Endothelial cell of umbilical vein (primary cell): ENCODE data around the gene TPRG1L. TPM values are rescaled to one million over a fixed set of nuclear protein-coding genes. Genes with fewer than 3 reads are reported as not detected.

Experiments
- BruUV-seq: library from RNA; stranded (reverse); fragments of 400-500 nt; replicated peaks from 2 replicates; lab custom pipeline; 2021; lab: Mats Ljungman, UMichigan
- CTCF ChIA-PET: fragments of 300-600, 350-600 bp; sonication (Branson Sonifier 250); formaldehyde crosslinking; loops from one replicate; lab custom pipeline; 2021; ENCODE audit warnings: antibody characterized with exemption, inconsistent platforms; lab: Charles Lee
- POLR2A ChIA-PET: fragments of 300-600, 350-600 bp; sonication (Branson Sonifier 250); formaldehyde crosslinking; loops from one replicate; lab custom pipeline; 2021; ENCODE audit warnings: antibody characterized with exemption, inconsistent platforms; lab: Charles Lee
- DNase-seq: peaks from one replicate; pipeline ENCODE4 v3.0.0-alpha.2; 2011; ENCODE audit warnings: low read depth, low spot score
- FAIRE-seq: peaks from 2 replicates; lab custom pipeline; 2011; peaks lifted over from hg19 to GRCh38; lab: Jason Lieb, UNC
- H2AFZ ChIP-seq: 2 replicates; pipeline ENCODE4 v1.6.0; 2012; ENCODE audit warnings: low read depth, low read length, control low read depth, inconsistent platforms
- H3K27ac ChIP-seq: 2 replicates; pipeline ENCODE4 v1.5.1; 2011; ENCODE audit warnings: low read depth, mild to moderate bottlenecking, control low read depth, low read length, moderate library complexity; ENCODE audit not compliant: insufficient read depth
- H3K27me3 ChIP-seq, 2 experiments: 2 replicates each; pipeline versions ENCODE4 v1.6.0 to v1.6.1; 2011; ENCODE audit warnings: low read length in 2 of 2, mixed read lengths in 1 of 2; ENCODE audit not compliant: control insufficient read depth in 2 of 2, insufficient read depth in 2 of 2
- H3K36me3 ChIP-seq, 2 experiments: 2 replicates in 1 of 2; 3 replicates in 1 of 2; pipeline ENCODE4 v1.5.1; 2011; ENCODE audit warnings: low read length in 2 of 2, mild to moderate bottlenecking in 1 of 2, moderate library complexity in 1 of 2; ENCODE audit not compliant: control insufficient read depth in 2 of 2, insufficient read depth in 2 of 2; ENCODE audit errors: extremely low read depth in 1 of 2
- H3K4me1 ChIP-seq: 3 replicates; pipeline ENCODE4 v1.5.1; 2011; ENCODE audit warnings: mild to moderate bottlenecking, low read length; ENCODE audit not compliant: control insufficient read depth, insufficient read depth; ENCODE audit errors: extremely low read depth
- H3K4me2 ChIP-seq: 2 replicates; pipeline ENCODE4 v1.6.1; 2011; ENCODE audit warnings: low read length, control low read depth, mixed read lengths; ENCODE audit not compliant: insufficient read depth
- H3K4me3 ChIP-seq, 3 experiments: fragments of 200-600 bp in 1 of 3; sonication (generic), shearing (Covaris generic) in 1 of 3; replicated peaks in 1 of 3; 2 replicates each; pipeline ENCODE4 v1.5.1; 2011 to 2016; ENCODE audit warnings: control low read depth in 3 of 3, low read length in 3 of 3, mild to moderate bottlenecking in 2 of 3, inconsistent platforms in 1 of 3, low read depth in 1 of 3, moderate library complexity in 1 of 3; ENCODE audit not compliant: insufficient read depth in 1 of 3
- H3K79me2 ChIP-seq: 2 replicates; pipeline ENCODE4 v1.6.0; 2012; ENCODE audit warnings: low read length, inconsistent platforms; ENCODE audit not compliant: control insufficient read depth, insufficient read depth
- H3K9ac ChIP-seq: replicated peaks from 2 replicates; pipeline ENCODE3; 2011; ENCODE audit warnings: low read length, control low read depth; ENCODE audit not compliant: insufficient read depth; ENCODE audit errors: extremely low read depth
- H3K9me1 ChIP-seq: replicated peaks from 3 replicates; pipeline ENCODE4 v1.6.0; 2011; ENCODE audit warnings: mild to moderate bottlenecking, low read length; ENCODE audit not compliant: control insufficient read depth, insufficient read depth; ENCODE audit errors: extremely low read depth
- H3K9me3 ChIP-seq: replicated peaks from 2 replicates; pipeline ENCODE4 v1.5.1; 2012; ENCODE audit warnings: low read length, inconsistent platforms; ENCODE audit not compliant: control insufficient read depth, insufficient read depth
- H4K20me1 ChIP-seq: replicated peaks from 2 replicates; pipeline ENCODE3; 2011; ENCODE audit warnings: mild to moderate bottlenecking, low read length; ENCODE audit not compliant: control insufficient read depth, insufficient read depth; ENCODE audit errors: extremely low read depth
- EZH2 ChIP-seq: IDR thresholded peaks from 2 replicates; pipeline ENCODE4 v1.6.1; 2012; ENCODE audit warnings: borderline replicate concordance, low read depth, mild to moderate bottlenecking, moderate library complexity, low read length, inconsistent platforms; ENCODE audit not compliant: severe bottlenecking
- FOS ChIP-seq: IDR thresholded peaks from 2 replicates; pipeline ENCODE4 v1.6.1; 2011; ENCODE audit warnings: mild to moderate bottlenecking, low read length, moderate library complexity, borderline replicate concordance; ENCODE audit not compliant: insufficient read depth
- GATA2 ChIP-seq: IDR thresholded peaks from 2 replicates; pipeline ENCODE4 v1.7.0; 2011; ENCODE audit warnings: low read depth, mild to moderate bottlenecking, moderate library complexity, mixed read lengths, low read length; ENCODE audit not compliant: insufficient read length, insufficient read depth
- JUN ChIP-seq: IDR thresholded peaks from 2 replicates; pipeline ENCODE4 v1.6.1; 2011; ENCODE audit warnings: borderline replicate concordance, low read depth; ENCODE audit not compliant: insufficient read length, insufficient read depth
- MAX ChIP-seq: IDR thresholded peaks from 2 replicates; pipeline ENCODE4 v1.6.1; 2011; ENCODE audit not compliant: insufficient read depth, insufficient read length
- POLR2AphosphoS5 ChIP-seq: IDR thresholded peaks from 2 replicates; pipeline ENCODE4 v1.6.1; 2012; ENCODE audit warnings: low read depth, mild to moderate bottlenecking, control low read depth, low read length, moderate library complexity; ENCODE audit not compliant: insufficient read depth
- dilution Hi-C: fragments of 300-500 bp; cut with MboI; formaldehyde crosslinking; loops from one replicate; pipeline ENCODE4 v1.15.0; 2019; ENCODE audit warnings: low sequenced_read_pairs; ENCODE audit not compliant: extremely low pct_ligation_motif_present
- intact Hi-C: fragments of 100-400 bp; cut with micrococcal nuclease; formaldehyde crosslinking; loops from one replicate; pipeline ENCODE4 v1.10.0; 2022
- polyA plus RNA-seq, 4 experiments: library from polyadenylated mRNA; depleted of rRNA in 3 of 4; stranded (reverse) in 3 of 4; unstranded in 1 of 4; fragments of >200 nt; gene quantifications; 2 replicates each; pipeline versions ENCODE4 v1.2.1 to v1.2.3, GENCODE V29; 2011 to 2012; ENCODE audit warnings: missing spikeins in 1 of 4
- total RNA-seq: library from RNA; stranded (reverse); gene quantifications from 2 replicates; pipeline ENCODE4 v1.2.3, GENCODE V29; 2021
- TF ChIP-seq, protein P1 (sequence below), 2 donors: IDR thresholded peaks; 1 replicate in 1 of 2; 2 replicates in 1 of 2; pipeline ENCODE4 v1.5.1; 2011; ENCODE audit warnings: low read length in 2 of 2, mild to moderate bottlenecking in 2 of 2, moderate library complexity in 2 of 2, control low read depth in 1 of 2, inconsistent platforms in 1 of 2, low read depth in 1 of 2; ENCODE audit not compliant: insufficient read depth in 1 of 2; ENCODE audit errors: extremely low read depth in 1 of 2

TPRG1L gene
- total and polyA plus RNA-seq, 2 donors (not counting 3 experiments of a cell fraction or from before 2014, with no cell fraction given) = 52.3 to 53.8 TPM

- CTCF ChIA-PET = interaction anchor here (1.4 to 1.6 kb wide), 2 partner anchors 9 to 37 kb away, joined by 3 read pairs; no protein-coding TSS in a partner anchor
- H3K27me3 ChIP-seq = peaks cover 14 to 37% of the 10 kb centered on the region in 2 experiments
Measured at GRCh38 chr1:3657578-3658230, 32.9 kb downstream of the TPRG1L start.

DNA sequence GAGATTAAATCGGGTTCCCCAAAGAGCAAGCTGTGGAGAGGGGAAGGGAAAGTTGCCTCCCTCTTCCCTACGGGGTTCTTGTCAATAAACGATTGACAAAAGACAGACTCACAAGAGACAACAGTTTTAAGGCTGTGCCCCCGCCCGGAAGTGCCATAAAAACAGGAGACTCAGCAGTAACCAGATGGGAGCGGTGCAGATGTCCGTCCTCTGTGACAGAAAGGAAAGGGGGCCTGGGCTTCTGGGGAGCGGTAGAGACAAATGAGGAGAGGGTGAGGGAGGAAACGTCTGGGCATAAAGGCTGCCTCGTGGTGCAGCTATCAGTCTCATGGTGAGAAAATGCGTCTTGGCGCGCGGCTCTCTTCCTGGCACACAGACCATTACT is 33.4 kb downstream of the TPRG1L start:
- no peaks in the 10 kb centered on the region for H3K9me1 ChIP-seq
- no peaks in the 10 kb centered on the region for H3K4me1 ChIP-seq
- TF ChIP-seq JUN = no peak
- no peak for TF ChIP-seq POLR2AphosphoS5
- TF ChIP-seq GATA2 = no peak
- no peak for TF ChIP-seq EZH2
- no peak for TF ChIP-seq MAX
- TF ChIP-seq FOS = no peak
- TF ChIP-seq, protein P1, sequence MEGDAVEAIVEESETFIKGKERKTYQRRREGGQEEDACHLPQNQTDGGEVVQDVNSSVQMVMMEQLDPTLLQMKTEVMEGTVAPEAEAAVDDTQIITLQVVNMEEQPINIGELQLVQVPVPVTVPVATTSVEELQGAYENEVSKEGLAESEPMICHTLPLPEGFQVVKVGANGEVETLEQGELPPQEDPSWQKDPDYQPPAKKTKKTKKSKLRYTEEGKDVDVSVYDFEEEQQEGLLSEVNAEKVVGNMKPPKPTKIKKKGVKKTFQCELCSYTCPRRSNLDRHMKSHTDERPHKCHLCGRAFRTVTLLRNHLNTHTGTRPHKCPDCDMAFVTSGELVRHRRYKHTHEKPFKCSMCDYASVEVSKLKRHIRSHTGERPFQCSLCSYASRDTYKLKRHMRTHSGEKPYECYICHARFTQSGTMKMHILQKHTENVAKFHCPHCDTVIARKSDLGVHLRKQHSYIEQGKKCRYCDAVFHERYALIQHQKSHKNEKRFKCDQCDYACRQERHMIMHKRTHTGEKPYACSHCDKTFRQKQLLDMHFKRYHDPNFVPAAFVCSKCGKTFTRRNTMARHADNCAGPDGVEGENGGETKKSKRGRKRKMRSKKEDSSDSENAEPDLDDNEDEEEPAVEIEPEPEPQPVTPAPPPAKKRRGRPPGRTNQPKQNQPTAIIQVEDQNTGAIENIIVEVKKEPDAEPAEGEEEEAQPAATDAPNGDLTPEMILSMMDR (IDR thresholded peaks at IDR 0.05; ENCODE audit: extremely low read depth in 1 of 2, insufficient read depth in 1 of 2, low read depth in 1 of 2, low read length in 2 of 2) = no peak
- no peaks in the 10 kb centered on the region for H3K9me3 ChIP-seq
- DNase-seq (no peak), FAIRE-seq (no peak)
- no peak overlapping the region for H2AFZ ChIP-seq
- ChIA-PET CTCF (interaction anchor here (1.4 to 1.6 kb wide), 2 partner anchors 10 to 38 kb away, joined by 3 read pairs; no protein-coding TSS in a partner anchor), POLR2A (no interaction called here)
- dilution Hi-C loops = no loop called here
- no peak overlapping the region for H3K27ac ChIP-seq
- no peaks in the 10 kb centered on the region for H3K36me3 ChIP-seq
- no peaks in the 10 kb centered on the region for H4K20me1 ChIP-seq
- H3K27me3 ChIP-seq = peaks cover 11 to 32% of the 10 kb centered on the region in 2 experiments
- H3K4me3 ChIP-seq = no peak overlapping the region
- no peak overlapping the region for H3K9ac ChIP-seq
- H3K4me2 ChIP-seq = no peak overlapping the region
- no peaks in the 10 kb centered on the region for H3K79me2 ChIP-seq
- BruUV-seq = no TSS peak
- intact Hi-C loops = no loop called here

More at GRCh38 chr1:3657578-3658230, 32.9 kb downstream of the TPRG1L start:
- Histone ChIP-seq H3K4me3 (no peak overlapping the region), H3K4me1 (no peaks in the 10 kb centered on the region), H3K36me3 (no peaks in the 10 kb centered on the region), H3K9me3 (no peaks in the 10 kb centered on the region), H3K79me2 (no peaks in the 10 kb centered on the region), H3K4me2 (no peak overlapping the region), H3K9ac (no peak overlapping the region), H3K9me1 (no peaks in the 10 kb centered on the region), H4K20me1 (no peaks in the 10 kb centered on the region), H2AFZ (no peak overlapping the region), H3K27ac (no peak overlapping the region)
- dilution Hi-C loops = no loop called here
- no peak for TF ChIP-seq FOS
- DNase-seq (no peak), FAIRE-seq (no peak)
- POLR2A ChIA-PET = no interaction called here
- intact Hi-C loops = no loop called here
- BruUV-seq = no TSS peak
